ENCODE data around the gene TCF12.

Gene TCF12

GRCh38 chr15:56919609-56920366 is 1.3 kb downstream of the TCF12 start:
- no peak overlapping the region for H4K8ac ChIP-seq (ENCODE audit: low read depth, low read length)
- H3K14ac ChIP-seq (ENCODE audit: low read length), result no peak overlapping the region
- peaks cover 0 to 49% of the 10 kb centered on the region in 2 donors for H3K36me3 ChIP-seq (replicated peaks in 1 of 2; ENCODE audit: control insufficient read depth in 2 of 2, insufficient read depth in 2 of 2, low read length in 2 of 2)
- peak overlapping the region; percentile 100 for H2BK120ac ChIP-seq (ENCODE audit: low read depth, low read length)
- no peak overlapping the region for H4K91ac ChIP-seq (ENCODE audit: low read depth, low read length, poor library complexity)
- H2AFZ ChIP-seq (ENCODE audit: low read length), result peak overlapping the region; percentile 94
- WGBS, 2 donors (ENCODE audit: extremely low coverage in 2 of 2, insufficient read length in 2 of 2, insufficient replicate concordance in 1 of 2), result no CpG with 5 or more reads among the region's 42 CpGs
- H2AK5ac ChIP-seq (ENCODE audit: low read depth, low read length), result peak overlapping the region; percentile 98
- no peaks in the 10 kb centered on the region for H3K27me3 ChIP-seq (ENCODE audit: control insufficient read depth in 3 of 3, insufficient read depth in 3 of 3, low read depth in 1 of 3, low read length in 3 of 3)
- peak overlapping the region; percentile 99 for H2BK5ac ChIP-seq (ENCODE audit: low read length)
- peaks cover 5 to 11% of the 10 kb centered on the region in 2 donors for H3K4me1 ChIP-seq (ENCODE audit: control insufficient read depth in 2 of 2, insufficient read depth in 1 of 2, low read depth in 1 of 2, low read length in 2 of 2)
- H2BK15ac ChIP-seq (ENCODE audit: low read length), result peak overlapping the region; percentile 97
- peak overlapping the region; percentile 94 for H3K9ac ChIP-seq (ENCODE audit: low read depth, low read length, poor library complexity)
- peak; percentile 55 for DNase-seq (ENCODE audit: low spot score)
- H3K27ac ChIP-seq (replicated peaks; ENCODE audit: low read length), result peak overlapping the region; percentile 95
- peaks cover 3% of the 10 kb centered on the region for H3K79me1 ChIP-seq (ENCODE audit: low read depth, low read length)
- peaks cover 5 to 8% of the 10 kb centered on the region in 2 donors for H3K9me3 ChIP-seq (replicated peaks in 1 of 2; ENCODE audit: control insufficient read depth in 2 of 2, insufficient read depth in 1 of 2, low read depth in 1 of 2, low read length in 2 of 2)
- H2BK12ac ChIP-seq (ENCODE audit: low read length), result peak overlapping the region; percentile 8
- H3K23ac ChIP-seq (ENCODE audit: low read depth, low read length, poor library complexity), result peak overlapping the region; percentile 2
- H3K18ac ChIP-seq (ENCODE audit: low read length), result peak overlapping the region; percentile 100
- H3K4me3 ChIP-seq (ENCODE audit: low read length in 2 of 2), result peak overlapping the region; percentile 80 to 100
- peak overlapping the region; percentile 48 for H3K4me2 ChIP-seq (ENCODE audit: insufficient read depth, low read length, poor library complexity, severe bottlenecking)
- no peak overlapping the region for H3K4ac ChIP-seq (ENCODE audit: low read length)

- no peak overlapping the region for H3K27ac ChIP-seq (replicated peaks; ENCODE audit: low read length)
- peaks cover 5 to 8% of the 10 kb centered on the region in 2 donors for H3K9me3 ChIP-seq (replicated peaks in 1 of 2; ENCODE audit: control insufficient read depth in 2 of 2, insufficient read depth in 1 of 2, low read depth in 1 of 2, low read length in 2 of 2)
- peak overlapping the region; percentile 80 to 100 for H3K4me3 ChIP-seq (ENCODE audit: low read length in 2 of 2)
Measured at GRCh38 chr15:56920367-56920627, 1.9 kb downstream of the TCF12 start.

GRCh38 chr15:56923174-56923591 is 4.7 kb downstream of the TCF12 start:
- H2AFZ ChIP-seq (ENCODE audit: low read length), result no peak overlapping the region
- H3K4me1 ChIP-seq (ENCODE audit: control insufficient read depth in 2 of 2, insufficient read depth in 1 of 2, low read depth in 1 of 2, low read length in 2 of 2), result peaks cover 1 to 14% of the 10 kb centered on the region in 2 donors
- no peak overlapping the region for H4K8ac ChIP-seq (ENCODE audit: low read depth, low read length)
- H3K4me2 ChIP-seq (ENCODE audit: insufficient read depth, low read length, poor library complexity, severe bottlenecking), result no peak overlapping the region
- no peak overlapping the region for H2BK120ac ChIP-seq (ENCODE audit: low read depth, low read length)
- H3K4me3 ChIP-seq (ENCODE audit: low read length in 2 of 2), result no peak overlapping the region
- H3K23ac ChIP-seq (ENCODE audit: low read depth, low read length, poor library complexity), result no peak overlapping the region
- peaks cover 0 to 81% of the 10 kb centered on the region in 2 donors for H3K36me3 ChIP-seq (replicated peaks in 1 of 2; ENCODE audit: control insufficient read depth in 2 of 2, insufficient read depth in 2 of 2, low read length in 2 of 2)
- H3K4ac ChIP-seq (ENCODE audit: low read length), result no peak overlapping the region
- H3K27me3 ChIP-seq (ENCODE audit: control insufficient read depth in 3 of 3, insufficient read depth in 3 of 3, low read depth in 1 of 3, low read length in 3 of 3), result no peaks in the 10 kb centered on the region
- no peak overlapping the region for H2BK5ac ChIP-seq (ENCODE audit: low read length)
- peaks cover 3% of the 10 kb centered on the region for H3K79me1 ChIP-seq (ENCODE audit: low read depth, low read length)
- no peak overlapping the region for H4K91ac ChIP-seq (ENCODE audit: low read depth, low read length, poor library complexity)
- no peak for DNase-seq (ENCODE audit: low spot score)
- H3K14ac ChIP-seq (ENCODE audit: low read length), result no peak overlapping the region
- no peak overlapping the region for H3K18ac ChIP-seq (ENCODE audit: low read length)
- H3K27ac ChIP-seq (replicated peaks; ENCODE audit: low read length), result no peak overlapping the region
- H2BK12ac ChIP-seq (ENCODE audit: low read length), result no peak overlapping the region
- H3K9ac ChIP-seq (ENCODE audit: low read depth, low read length, poor library complexity), result no peak overlapping the region
- no peak overlapping the region for H2AK5ac ChIP-seq (ENCODE audit: low read depth, low read length)
- WGBS, 2 donors (ENCODE audit: extremely low coverage in 2 of 2, insufficient read length in 2 of 2, insufficient replicate concordance in 1 of 2), result no CpG with 5 or more reads among the region's 3 CpGs
- no peak overlapping the region for H2BK15ac ChIP-seq (ENCODE audit: low read length)
- no peaks in the 10 kb centered on the region for H3K9me3 ChIP-seq (replicated peaks in 1 of 2; ENCODE audit: control insufficient read depth in 2 of 2, insufficient read depth in 1 of 2, low read depth in 1 of 2, low read length in 2 of 2)

More at GRCh38 chr15:56920367-56920627, 1.9 kb downstream of the TCF12 start:
- H2AFZ ChIP-seq (ENCODE audit: low read length), result no peak overlapping the region
- H2BK15ac ChIP-seq (ENCODE audit: low read length), result no peak overlapping the region
- no peak for DNase-seq (ENCODE audit: low spot score)
- H2BK12ac ChIP-seq (ENCODE audit: low read length), result no peak overlapping the region
- H4K91ac ChIP-seq (ENCODE audit: low read depth, low read length, poor library complexity), result no peak overlapping the region
- no peaks in the 10 kb centered on the region for H3K27me3 ChIP-seq (ENCODE audit: control insufficient read depth in 3 of 3, insufficient read depth in 3 of 3, low read depth in 1 of 3, low read length in 3 of 3)
- no peak overlapping the region for H3K18ac ChIP-seq (ENCODE audit: low read length)
- H2AK5ac ChIP-seq (ENCODE audit: low read depth, low read length), result no peak overlapping the region
- no peak overlapping the region for H3K9ac ChIP-seq (ENCODE audit: low read depth, low read length, poor library complexity)
- no peak overlapping the region for H4K8ac ChIP-seq (ENCODE audit: low read depth, low read length)
- no peak overlapping the region for H2BK5ac ChIP-seq (ENCODE audit: low read length)
- peaks cover 5 to 11% of the 10 kb centered on the region in 2 donors for H3K4me1 ChIP-seq (ENCODE audit: control insufficient read depth in 2 of 2, insufficient read depth in 1 of 2, low read depth in 1 of 2, low read length in 2 of 2)
- H3K23ac ChIP-seq (ENCODE audit: low read depth, low read length, poor library complexity), result no peak overlapping the region
- no CpG with 5 or more reads among the region's 3 CpGs for WGBS, 2 donors (ENCODE audit: extremely low coverage in 2 of 2, insufficient read length in 2 of 2, insufficient replicate concordance in 1 of 2)
- H3K4me2 ChIP-seq (ENCODE audit: insufficient read depth, low read length, poor library complexity, severe bottlenecking), result peak overlapping the region; percentile 48
- no peak overlapping the region for H3K4ac ChIP-seq (ENCODE audit: low read length)
- no peak overlapping the region for H3K14ac ChIP-seq (ENCODE audit: low read length)
- H2BK120ac ChIP-seq (ENCODE audit: low read depth, low read length), result no peak overlapping the region
- H3K36me3 ChIP-seq (replicated peaks in 1 of 2; ENCODE audit: control insufficient read depth in 2 of 2, insufficient read depth in 2 of 2, low read length in 2 of 2), result peaks cover 0 to 52% of the 10 kb centered on the region in 2 donors
- peaks cover 3% of the 10 kb centered on the region for H3K79me1 ChIP-seq (ENCODE audit: low read depth, low read length)

GRCh38 chr15:56927816-56928215 is 9.4 kb downstream of the TCF12 start:
- Histone ChIP-seq H2BK5ac (ENCODE audit: low read length) (no peak overlapping the region), H3K4ac (ENCODE audit: low read length) (no peak overlapping the region), H4K8ac (ENCODE audit: low read depth, low read length) (no peak overlapping the region), H2BK12ac (ENCODE audit: low read length) (no peak overlapping the region), H2BK15ac (ENCODE audit: low read length) (no peak overlapping the region), H2BK120ac (ENCODE audit: low read depth, low read length) (no peak overlapping the region), H4K91ac (ENCODE audit: low read depth, low read length, poor library complexity) (no peak overlapping the region), H3K9ac (ENCODE audit: low read depth, low read length, poor library complexity) (no peak overlapping the region), H3K27me3 (ENCODE audit: control insufficient read depth in 3 of 3, insufficient read depth in 3 of 3, low read depth in 1 of 3, low read length in 3 of 3) (no peaks in the 10 kb centered on the region), H3K36me3 (replicated peaks in 1 of 2; ENCODE audit: control insufficient read depth in 2 of 2, insufficient read depth in 2 of 2, low read length in 2 of 2) (peaks cover 0 to 99% of the 10 kb centered on the region in 2 donors), H3K23ac (ENCODE audit: low read depth, low read length, poor library complexity) (no peak overlapping the region), H2AK5ac (ENCODE audit: low read depth, low read length) (no peak overlapping the region), H3K4me1 (ENCODE audit: control insufficient read depth in 2 of 2, insufficient read depth in 1 of 2, low read depth in 1 of 2, low read length in 2 of 2) (peaks cover 10 to 13% of the 10 kb centered on the region in 2 donors), H3K4me3 (ENCODE audit: low read length in 2 of 2) (no peak overlapping the region), H3K14ac (ENCODE audit: low read length) (no peak overlapping the region), H3K9me3 (replicated peaks in 1 of 2; ENCODE audit: control insufficient read depth in 2 of 2, insufficient read depth in 1 of 2, low read depth in 1 of 2, low read length in 2 of 2) (no peaks in the 10 kb centered on the region), H3K18ac (ENCODE audit: low read length) (no peak overlapping the region), H3K27ac (replicated peaks; ENCODE audit: low read length) (no peak overlapping the region), H3K4me2 (ENCODE audit: insufficient read depth, low read length, poor library complexity, severe bottlenecking) (no peak overlapping the region), H3K79me1 (ENCODE audit: low read depth, low read length) (peaks cover 3% of the 10 kb centered on the region), H2AFZ (ENCODE audit: low read length) (no peak overlapping the region)
- WGBS, 2 donors (ENCODE audit: extremely low coverage in 2 of 2, insufficient read length in 2 of 2, insufficient replicate concordance in 1 of 2), result no CpG with 5 or more reads among the region's 1 CpG
- DNase-seq (ENCODE audit: low spot score), result peak; percentile 70

All from neuronal stem cell (in vitro differentiated cells).